GM11168 (cell line): ENCODE results near the gene VAT1.
"Not testable (repeated sequence)": the region's sequence is repeated elsewhere in the genome, so short reads cannot be mapped to it uniquely, and the experiment has no call there.

Experiments used
- in situ Hi-C: fragments of 300-500 bp; cut with MboI; formaldehyde crosslinking; loops from one replicate; pipeline ENCODE4 v1.12.0; 2022; ENCODE audit warnings: low sequenced_read_pairs; ENCODE audit not compliant: unreplicated experiment

VAT1 gene

DNA sequence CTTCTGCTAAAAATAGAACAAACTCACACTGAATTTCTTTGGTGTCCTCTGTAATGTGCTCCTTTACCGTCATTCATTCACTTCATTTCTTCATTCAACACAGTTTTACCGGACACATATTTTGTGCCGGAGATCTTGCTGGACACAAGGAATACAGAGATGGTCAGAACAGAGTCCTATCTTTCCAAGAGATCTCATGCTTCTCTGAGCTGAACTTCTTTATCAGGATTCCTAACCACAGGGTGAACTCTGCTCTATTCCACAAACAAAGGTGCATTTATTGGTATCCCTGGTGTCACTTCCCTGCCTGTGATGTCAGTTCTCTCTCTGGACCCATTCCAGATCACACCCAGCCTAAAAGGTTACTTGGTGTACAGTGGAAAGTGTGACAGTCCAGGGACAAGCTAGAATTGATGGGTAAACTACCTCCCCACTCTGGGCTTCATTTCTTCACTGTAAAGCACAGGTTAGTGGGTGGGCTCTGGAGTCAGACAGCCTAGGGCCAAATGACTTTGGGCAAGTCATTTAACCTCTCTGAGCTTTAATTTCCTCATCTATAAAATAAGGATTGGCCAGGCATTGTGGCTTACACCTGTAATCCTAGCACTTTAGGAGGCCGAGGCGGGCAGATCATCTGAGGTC lies 11.4 kb downstream of the VAT1 start:
- in situ Hi-C loops: no loop called here

DNA sequence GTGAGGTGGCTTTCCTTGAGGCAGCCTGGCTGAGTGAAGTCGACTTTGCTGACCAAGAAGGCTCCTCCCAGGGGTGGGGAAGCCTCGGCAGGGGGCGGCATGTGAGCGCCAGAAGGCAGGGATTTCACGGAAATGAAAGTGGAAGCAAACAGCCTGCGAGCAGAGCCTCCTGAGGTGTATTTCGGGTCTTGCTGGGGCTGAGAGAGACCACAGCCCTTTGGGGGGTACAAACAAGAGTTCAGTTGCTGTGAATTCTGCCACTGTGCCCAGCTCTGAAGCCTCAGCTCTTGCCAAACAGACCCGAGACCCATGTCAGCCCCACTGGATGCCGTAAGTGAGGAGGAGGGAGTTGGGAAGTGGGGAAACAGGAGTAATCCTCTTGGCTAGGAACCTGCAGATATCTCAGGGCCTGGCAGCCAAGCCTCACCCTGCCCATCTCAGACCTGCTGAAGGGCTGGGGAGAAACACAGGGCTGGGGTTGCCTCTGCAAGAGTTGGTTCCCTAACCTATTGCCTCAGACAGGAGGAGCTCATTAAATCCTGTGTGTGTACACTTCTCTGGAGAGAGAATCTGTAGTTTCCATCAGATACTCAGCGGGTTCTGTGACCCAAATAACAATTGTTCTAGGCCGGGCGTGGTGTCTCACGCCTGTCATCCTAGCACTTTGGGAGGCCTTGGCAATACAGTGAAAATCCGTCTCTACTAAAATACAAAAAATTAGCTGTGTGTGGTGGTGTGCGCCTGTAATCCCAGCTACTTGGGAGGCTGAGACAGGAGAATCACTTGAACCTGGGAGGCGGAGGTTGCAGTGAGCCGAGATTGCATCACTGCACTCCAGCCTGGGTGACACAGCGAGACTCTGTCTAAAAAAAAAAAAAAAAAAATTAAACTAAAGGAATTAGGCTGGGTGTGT lies 15.3 kb downstream of the VAT1 start, which contains the start of gene IFI35:
TSS of gene IFI35 (plus strand) at position 146 of the 913 bp plus-strand sequence. CDS start at position 310, 164 bp downstream.
- in situ Hi-C loops: no loop called here

DNA sequence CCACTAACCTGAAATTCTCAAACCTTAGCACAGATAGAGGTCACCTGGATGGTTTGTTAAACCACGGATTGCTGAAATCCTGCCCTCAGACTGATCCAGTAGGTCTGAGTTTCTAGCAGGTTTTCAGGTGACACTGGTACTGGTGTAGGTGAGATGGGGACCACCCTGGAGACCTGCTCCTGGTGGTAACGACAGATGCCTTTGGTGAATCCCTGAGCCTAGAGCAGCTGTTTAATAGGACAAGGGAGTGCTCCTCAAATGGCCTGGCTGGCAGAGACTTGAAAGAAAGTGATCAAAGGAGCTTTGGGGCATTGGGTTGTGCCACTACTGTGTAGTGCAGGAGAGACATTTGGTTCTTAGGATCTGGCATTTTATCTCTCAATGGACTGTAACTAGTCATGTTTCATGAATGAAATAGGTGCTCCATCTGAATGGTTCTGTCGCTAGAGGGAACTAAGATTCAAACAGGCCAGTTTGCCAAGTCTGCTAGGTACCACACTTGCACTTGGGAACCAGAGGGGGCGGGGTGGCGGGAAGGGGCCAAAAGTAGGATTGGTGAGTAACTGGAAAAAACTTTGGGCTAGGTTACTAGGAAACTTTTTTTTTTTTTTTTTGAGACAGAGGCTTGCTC lies 18.5 kb downstream of the VAT1 start:
- in situ Hi-C loops: no loop called here

DNA sequence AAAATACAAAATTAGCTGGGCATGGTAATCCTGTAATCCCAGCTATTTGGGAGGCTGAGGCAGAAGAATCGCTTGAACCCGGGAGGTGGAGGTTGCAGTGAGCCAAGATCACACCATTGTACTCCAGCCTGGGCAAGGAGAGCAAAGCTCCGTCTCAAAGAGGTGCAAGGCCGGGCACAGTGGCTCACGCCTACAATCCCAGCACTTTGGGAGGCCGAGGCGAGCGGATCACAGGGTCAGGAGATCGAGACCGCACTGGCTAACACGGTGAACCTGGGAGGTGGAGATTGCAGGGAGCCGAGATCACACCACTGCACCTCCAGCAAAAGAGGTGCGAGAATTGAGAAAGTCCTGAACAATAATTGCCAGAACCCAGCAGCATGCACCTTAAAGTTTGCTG lies 21.3 kb downstream of the VAT1 start:
- in situ Hi-C loops: not testable (repeated sequence)

DNA sequence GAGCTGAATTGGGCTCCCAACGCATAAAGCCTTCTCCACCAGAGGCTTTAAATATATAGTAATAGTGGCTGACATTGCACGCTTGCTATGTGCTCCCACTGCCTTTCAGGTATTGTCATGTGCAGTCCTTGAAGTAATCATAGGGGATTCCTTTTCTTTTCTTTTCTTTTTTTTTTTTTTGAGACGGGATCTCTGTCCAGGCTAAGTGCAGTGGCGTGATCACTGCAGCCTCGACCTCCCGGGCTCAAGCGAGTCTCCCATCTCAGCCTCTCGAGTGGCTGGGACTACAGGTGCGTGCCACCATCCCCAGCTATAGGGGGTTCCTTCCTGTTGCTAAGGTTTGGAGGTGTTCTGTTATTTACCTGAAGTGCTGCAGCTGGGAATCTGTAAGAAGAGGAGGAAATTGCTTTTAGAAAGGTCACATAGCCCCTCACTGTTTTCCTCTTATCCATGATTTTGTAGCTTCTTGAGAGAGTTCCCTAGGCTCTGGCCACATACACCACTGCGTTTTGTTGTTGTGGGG lies 23.1 kb downstream of the VAT1 start:
- in situ Hi-C loops: no loop called here

DNA sequence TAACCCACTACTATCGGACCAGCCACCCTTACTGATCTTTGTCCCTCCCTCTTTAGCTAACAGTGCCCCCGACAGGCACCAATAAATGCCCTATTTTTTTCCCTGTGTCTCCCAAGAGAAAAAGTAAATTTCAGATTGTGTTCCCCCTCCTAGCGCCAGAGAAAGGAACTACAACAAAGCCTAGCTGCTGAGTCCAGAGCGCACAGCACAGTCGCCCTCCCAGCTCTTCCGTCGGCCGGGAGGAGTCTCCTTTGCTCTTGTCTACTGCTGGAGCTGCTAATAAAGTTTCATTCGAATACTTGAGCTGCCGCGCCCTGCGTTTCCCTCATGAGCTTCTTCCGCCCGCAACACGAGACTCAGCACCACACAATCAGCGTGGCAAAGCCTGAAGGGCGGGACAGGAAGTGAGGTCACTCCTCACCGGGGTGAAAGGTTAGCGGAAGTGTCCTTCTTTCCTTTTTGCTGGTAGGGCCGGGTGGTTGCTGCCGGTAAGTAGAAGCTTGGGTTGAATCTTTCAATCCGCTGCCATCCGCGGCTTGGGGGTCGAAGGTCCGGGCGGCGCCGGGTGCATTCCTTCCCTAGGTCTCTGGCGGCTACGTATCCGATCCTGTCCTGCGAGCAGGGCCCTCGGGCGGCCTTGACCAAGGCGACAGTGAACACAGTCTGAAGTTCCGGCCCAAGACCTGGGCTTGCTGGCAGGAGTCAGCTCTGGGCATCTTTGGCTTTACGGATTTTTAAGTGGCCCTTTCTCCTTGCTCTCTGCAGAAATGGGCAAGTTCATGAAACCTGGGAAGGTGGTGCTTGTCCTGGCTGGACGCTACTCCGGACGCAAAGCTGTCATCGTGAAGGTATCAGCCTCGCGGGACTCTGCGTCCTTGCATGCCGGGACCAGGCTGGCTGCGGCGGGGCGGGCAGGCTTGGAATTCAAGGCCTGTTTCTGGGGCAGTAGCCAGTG lies 23.9 kb downstream of the VAT1 start, which contains the start of gene RPL27:
TSS of gene RPL27 (plus strand) at position 436 of the 955 bp plus-strand sequence. CDS start at position 768, 332 bp downstream.
- in situ Hi-C loops: no loop called here

DNA sequence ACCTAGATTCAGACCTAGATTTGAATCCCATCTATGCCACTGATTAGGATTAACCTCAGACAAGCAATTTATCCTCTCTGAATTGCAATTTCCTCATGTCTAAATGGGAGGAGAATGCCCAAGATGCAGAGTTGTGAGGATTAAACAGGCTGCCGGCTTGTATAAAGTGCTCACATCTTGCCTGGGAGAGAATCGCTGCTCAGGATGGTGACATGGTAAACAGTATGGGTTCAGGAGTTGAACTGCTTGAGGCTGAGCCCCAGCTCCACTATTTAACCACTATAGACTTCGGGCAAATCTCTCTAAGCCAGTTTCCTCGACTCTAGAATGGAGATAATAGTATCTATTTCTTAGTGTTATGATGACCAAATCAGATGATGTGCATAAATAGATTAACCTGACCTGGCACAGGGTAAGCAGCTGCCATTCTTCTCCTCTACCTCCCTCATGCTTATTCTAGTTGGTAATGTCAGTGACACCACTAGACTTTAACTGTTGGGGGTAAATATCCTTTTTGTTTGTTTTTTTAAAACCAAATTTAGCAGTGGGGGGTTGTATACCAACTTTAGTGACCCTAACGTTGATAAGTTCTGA lies 24.7 kb downstream of the VAT1 start:
- in situ Hi-C loops: no loop called here

DNA sequence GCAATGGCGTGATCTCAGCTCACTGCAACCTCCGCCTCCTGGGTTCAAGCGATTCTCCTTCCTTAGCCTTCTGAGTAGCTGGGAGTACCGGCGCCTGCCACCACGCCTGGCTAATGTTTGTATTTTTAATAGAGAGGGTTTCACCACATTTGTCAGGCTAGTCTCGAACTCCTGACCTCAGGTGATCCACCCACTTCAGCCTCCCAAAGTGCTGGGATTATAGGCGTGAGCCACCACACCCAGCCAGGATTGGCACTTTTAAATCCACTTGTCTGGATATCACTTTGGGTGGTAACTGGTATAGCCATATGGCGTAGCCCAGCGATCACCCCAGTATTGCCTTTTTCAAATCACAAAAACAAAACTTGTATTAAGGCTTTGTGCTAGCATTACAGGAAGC lies 28.3 kb downstream of the VAT1 start:
- in situ Hi-C loops: not testable (repeated sequence)

DNA sequence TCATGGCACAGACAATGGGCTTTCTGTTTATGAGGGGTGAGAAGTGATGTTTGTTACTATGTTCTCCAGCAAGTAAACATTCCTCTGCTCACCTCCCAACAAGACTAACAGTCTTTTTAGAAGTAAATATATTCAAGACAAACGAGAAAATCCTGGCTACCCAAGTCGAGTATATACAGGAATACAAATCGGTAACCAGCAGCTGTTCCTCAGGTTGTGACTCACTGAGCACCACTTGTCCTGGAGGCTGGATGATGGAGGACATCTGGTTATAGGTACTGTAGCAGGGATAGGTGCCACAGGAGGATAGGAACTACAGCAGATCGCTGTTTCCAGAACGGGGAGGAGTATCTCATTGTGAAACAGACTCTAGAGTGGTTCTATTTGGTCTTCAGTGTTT lies 29.3 kb downstream of the VAT1 start:
- in situ Hi-C loops: no loop called here

DNA sequence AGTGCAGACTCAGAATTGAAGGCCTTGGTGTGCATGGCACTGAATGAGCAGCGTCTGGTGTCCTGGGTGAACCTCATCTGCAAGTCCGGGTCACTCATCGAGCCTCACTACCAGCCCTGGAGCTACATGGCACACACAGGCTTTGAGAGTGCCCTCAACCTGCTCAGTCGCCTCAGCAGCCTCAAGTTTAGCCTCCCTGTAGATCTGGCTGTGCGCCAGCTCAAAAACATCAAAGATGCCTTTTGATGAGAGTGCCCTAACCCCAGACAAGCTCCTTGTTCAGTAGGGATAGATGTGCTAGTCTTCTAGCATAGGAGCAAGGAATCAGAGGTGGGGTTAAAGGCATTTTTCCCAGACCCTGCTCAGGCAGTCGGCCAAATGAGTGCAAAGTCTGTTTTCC lies 30.7 kb downstream of the VAT1 start:
- in situ Hi-C loops: no loop called here

DNA sequence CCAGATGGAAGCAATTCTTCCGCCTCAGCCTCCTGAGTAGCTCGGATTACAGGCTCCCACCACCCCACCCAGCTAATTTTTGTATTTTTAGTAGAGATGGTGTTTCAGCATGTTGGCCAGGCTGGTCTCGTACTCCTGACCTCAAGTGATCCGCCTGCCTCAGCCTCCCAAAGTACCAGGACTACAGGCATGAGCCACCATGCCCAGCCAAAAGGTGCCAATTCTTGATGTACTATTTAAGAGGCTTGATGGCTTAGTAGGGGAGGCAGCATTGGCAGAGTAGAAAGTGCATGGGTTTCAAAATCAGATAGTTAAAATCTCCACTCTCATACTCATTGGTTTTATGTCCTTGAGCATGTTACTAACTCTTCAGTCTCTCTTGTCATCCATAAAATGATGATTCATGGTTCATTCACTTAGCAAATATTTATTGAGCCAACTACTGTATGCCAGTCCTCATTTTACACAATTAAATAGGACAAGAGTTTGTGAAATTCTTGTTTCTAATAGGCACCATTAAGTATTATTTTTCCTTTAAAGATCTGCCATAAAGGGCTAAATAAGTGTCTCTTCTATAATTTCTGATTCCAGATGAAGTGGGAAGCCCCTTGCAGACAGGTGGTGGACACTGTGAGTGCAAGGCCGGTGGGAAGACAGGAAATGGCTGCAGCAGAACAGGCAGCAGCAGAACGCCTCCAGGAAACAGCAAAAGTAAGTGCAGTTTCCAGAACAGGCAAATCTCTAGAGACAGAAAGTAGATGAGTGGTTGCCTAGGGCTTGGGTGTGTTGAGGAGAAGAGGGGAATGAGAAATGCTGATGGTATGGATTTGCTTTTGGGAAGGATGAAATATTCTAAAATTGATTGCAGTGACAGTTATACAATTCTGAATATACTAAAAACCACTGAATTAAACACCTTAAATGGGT lies 32.2 kb downstream of the VAT1 start:
- in situ Hi-C loops: no loop called here

DNA sequence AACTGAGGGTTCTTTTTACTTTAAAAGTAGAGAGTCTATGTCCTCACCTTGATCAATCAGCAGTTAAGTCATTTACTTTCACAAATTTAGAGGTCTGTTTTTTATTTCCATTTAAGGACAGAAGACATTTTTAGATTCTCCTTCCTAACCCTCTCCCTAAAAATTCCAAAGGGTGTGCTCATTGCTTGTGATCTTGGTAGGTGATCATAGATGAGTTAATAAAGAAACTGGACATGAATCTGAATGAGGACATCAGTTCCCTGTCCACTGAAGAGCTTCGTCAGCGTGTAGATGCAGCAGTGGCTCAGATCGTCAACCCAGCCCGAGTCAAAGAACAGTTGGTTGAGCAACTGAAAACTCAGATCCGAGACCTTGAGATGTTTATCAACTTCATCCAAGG lies 33.0 kb downstream of the VAT1 start:
- in situ Hi-C loops: no loop called here

DNA sequence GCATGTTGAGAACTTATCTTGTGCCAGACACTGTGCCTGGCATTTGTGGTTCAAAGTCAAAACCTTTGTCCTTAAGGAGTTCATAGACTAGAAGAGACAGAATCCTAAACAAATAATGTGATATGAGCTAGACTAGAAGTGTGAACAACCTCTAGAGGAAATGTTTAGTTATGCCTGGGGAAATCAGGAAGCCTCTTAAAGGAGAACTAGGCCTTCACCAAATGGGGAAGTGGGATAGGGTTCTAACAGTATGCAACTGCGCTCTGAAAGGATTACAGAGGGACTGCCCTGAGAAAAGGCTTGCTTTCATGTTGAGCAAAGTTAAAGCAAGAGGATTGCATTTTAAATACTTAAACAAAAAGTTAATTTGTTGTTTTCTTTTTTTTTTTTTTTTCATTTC lies 37.0 kb downstream of the VAT1 start:
- in situ Hi-C loops: no loop called here

DNA sequence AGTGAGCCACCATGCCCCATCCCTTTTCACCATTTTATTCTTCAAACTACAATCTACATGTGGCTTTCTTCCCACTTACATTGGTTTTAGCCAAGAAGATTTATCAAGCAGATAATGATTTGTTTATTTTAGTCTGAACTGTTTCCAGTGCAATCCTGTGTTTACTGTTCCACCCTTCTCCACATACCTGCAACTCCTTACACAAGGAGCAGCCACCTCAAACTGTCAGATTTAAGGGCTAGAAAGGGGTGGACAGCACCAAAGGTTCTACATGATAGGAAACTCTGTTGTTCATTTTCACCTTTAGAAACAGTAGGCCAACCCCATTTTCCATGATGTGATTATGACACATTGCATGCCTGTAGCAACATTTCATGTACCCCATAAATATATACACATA lies 39.9 kb downstream of the VAT1 start:
- in situ Hi-C loops: no loop called here

DNA sequence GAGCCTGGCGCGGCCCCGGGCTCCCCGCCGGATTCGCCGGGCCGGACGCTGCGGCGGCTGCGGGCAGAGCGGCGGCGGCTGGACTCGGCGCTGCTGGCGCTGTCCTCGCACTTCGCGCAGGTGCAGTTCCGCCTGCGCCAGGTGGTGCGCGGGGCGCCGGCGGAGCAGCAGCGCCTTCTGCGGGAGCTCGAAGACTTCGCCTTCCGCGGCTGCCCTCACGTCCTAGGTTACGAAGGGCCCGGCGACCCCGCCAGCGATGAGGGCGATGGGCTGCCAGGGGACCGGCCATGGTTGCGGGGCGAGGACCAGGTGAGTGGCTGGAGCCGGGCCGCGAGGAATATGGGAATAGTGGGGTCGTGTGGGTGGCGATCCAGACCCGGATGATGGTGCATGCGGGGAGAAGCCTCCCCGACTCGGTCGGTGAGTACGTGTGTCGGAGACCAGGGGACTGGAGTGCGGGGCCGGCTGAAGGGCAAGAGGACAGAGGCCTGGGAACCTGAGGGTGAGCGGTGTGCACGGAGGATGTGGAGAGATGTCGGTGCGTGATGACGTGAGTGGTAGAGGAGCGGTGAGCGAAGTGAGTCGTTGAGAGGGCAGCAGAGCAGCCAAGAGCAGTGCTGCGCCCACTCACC lies 41.3 kb downstream of the VAT1 start:
- in situ Hi-C loops: no loop called here

DNA sequence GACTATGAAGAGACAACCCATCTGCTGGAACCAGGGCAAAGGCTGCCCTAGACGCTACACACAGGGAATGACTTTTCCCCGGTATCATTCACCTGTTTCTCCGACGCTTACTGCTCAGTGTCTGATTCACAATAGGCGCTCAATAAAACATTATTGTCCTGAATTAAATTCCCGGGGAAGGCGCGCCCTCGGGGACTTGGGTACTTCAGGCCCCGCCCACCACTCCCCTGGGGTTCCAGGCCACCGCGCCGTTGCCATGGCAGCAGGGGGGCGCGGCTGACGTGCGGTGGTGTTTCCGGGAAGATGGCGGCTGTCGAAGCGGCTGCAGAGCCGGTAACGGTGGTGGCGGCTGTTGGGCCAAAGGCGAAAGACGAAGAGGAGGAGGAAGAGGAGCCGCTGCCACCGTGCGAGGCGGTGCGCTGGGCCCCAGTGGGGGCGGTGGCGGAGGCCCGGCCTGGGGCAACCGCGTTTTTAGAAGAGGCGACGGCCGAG lies 41.9 kb downstream of the VAT1 start, which contains the start of gene RUNDC1:
TSS of gene RUNDC1 (plus strand) at position 292 of the 492 bp plus-strand sequence. CDS start at position 304, 12 bp downstream.
- in situ Hi-C loops: no loop called here

DNA sequence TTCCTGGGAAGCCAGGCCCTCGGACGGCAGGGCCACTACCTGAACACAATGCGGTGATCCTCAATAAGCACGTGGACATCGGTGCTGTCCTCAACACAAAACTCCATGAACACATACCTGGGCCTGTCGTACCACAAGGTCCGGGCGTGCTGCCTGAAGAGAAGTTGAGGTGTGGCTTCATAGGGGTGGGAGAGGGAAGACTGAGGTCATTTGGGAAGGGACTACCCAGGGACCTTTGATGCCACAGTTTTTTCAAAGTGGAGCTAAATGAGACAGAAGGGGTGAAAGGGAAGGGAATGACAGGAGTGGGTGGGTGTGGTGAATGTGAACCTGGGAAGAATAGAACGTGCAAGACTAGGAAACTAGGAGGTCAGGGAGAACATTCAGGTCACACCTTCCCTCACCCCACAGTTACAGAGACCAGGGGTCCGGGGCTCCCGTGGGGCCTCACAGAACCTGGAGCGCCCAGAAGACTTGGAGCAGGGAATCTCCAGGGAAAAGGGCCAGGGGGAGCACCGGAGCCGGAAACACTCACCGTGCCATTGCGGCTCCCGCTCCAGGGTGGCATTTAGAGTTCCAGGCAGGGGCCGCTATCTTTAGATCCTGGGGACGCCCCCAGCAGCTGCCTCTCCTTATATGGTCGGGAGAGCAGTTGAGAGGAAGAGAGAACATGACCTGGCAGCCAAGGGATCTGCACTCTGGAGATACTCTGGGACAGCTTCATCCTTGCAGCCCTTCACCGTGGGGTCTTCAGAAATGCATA lies 42.5 kb downstream of the VAT1 start, which contains the start of gene PTGES3L:
TSS of gene PTGES3L (minus strand) at position 570 of the 763 bp plus-strand sequence. CDS start at position 543, 27 bp downstream.
- in situ Hi-C loops: no loop called here
